H1 (cell line): ENCODE results near the gene LRRK1.

Experiments used
- ASH2L ChIP-seq: fragments of 200-600, 300-600 bp; sonication (generic); IDR thresholded peaks from one replicate; pipeline ENCODE4 v1.7.1; 2017; ENCODE audit warnings: low read length
- CHD2 ChIP-seq: IDR thresholded peaks from 2 replicates; pipeline ENCODE4 v1.6.1; 2012; ENCODE audit warnings: low read length, improper control_type of control experiment
- CTCF ChIP-seq, 3 experiments: IDR thresholded peaks; 1 replicate in 2 of 3; 2 replicates in 1 of 3; pipeline versions ENCODE4 v1.5.1 to v1.6.1; 2011; ENCODE audit warnings: low read length in 3 of 3, mild to moderate bottlenecking in 3 of 3, inconsistent platforms in 2 of 3, low read depth in 1 of 3, moderate library complexity in 1 of 3; ENCODE audit not compliant: insufficient read depth in 1 of 3; ENCODE audit errors: control extremely low read depth in 1 of 3
- JUND ChIP-seq: IDR thresholded peaks from 2 replicates; pipeline ENCODE4 v1.6.1; 2011; ENCODE audit warnings: mild to moderate bottlenecking, improper control_type of control experiment, low read length
- POLR2A ChIP-seq, 2 experiments: IDR thresholded peaks; 1 replicate in 1 of 2; 2 replicates in 1 of 2; pipeline ENCODE4 v1.6.1; 2011; ENCODE audit warnings: low read depth in 2 of 2, low read length in 2 of 2, mild to moderate bottlenecking in 2 of 2; ENCODE audit errors: control extremely low read depth in 1 of 2

GRCh38 chr15:100966997-100967396 is 47.8 kb downstream of the LRRK1 start:
- TF ChIP-seq ASH2L = no peak
- TF ChIP-seq POLR2A (IDR thresholded peaks at IDR 0.05; ENCODE audit: control extremely low read depth in 1 of 2, low read depth in 2 of 2, low read length in 2 of 2) = no peak
- TF ChIP-seq JUND = no peak
- no peak for TF ChIP-seq CTCF (IDR thresholded peaks at IDR 0.05; ENCODE audit: control extremely low read depth in 1 of 3, insufficient read depth in 1 of 3, low read depth in 1 of 3, low read length in 3 of 3)
- TF ChIP-seq CHD2 = no peak
